Measurements from ENCODE around the gene PLCB4.

GRCh38 chr20:9246731-9247130, 177.8 kb downstream of the PLCB4 start:
- TF ChIP-seq CTCF (conservative IDR thresholded peaks at IDR 0.05; ENCODE audit: low read length) (no peak), EZH2phosphoT487 (IDR thresholded peaks at IDR 0.05; ENCODE audit: borderline replicate concordance) (no peak)
